K562 (cell line): ENCODE results near the gene ATIC. TPM values are rescaled to one million over a fixed set of nuclear protein-coding genes. Genes with fewer than 3 reads are reported as not detected.

ENCODE experiments used
- ATAC-seq: fragments of 200-7000 bp; cut with Tn5 transposase; 3 replicates; pipeline ENCODE4 v1.9.1; 2020; ENCODE audit warnings: moderate library complexity
- BruUV-seq: library from RNA; stranded (reverse); fragments of 400-500 nt; replicated peaks from 2 replicates; lab custom pipeline; 2021; lab: Mats Ljungman, UMichigan
- CTCF ChIA-PET: fragments of 300-600 bp; formaldehyde crosslinking; extraction: SDS; loops from one replicate; lab custom pipeline; 2021; ENCODE audit warnings: low intra/inter-chr PET ratio; lab: Yijun Ruan, JAX
- POLR2A ChIA-PET: fragments of 300-600, 350-650 bp; sonication (Branson Sonifier 250); formaldehyde crosslinking; extraction: SDS; loops from one replicate; lab custom pipeline; 2021; ENCODE audit warnings: antibody characterized with exemption, inconsistent platforms; lab: Yijun Ruan, JAX
- DNase-seq, 4 experiments: peaks; one replicate each; pipeline versions ENCODE4 v3.0.0 to v3.0.0-alpha.2; 2011 to 2018; ENCODE audit warnings: low spot score in 3 of 4, mixed read lengths in 3 of 4; ENCODE audit errors: extremely low read depth in 1 of 4
- FAIRE-seq: peaks from 2 replicates; lab custom pipeline; 2011; peaks lifted over from hg19 to GRCh38; lab: Jason Lieb, UNC
- H2AFZ ChIP-seq: 2 replicates; pipeline ENCODE4 v1.6.0; 2011; ENCODE audit warnings: low read depth, low read length, control low read depth, inconsistent platforms
- H3K27ac ChIP-seq: fragments of 200-600 bp; 3 replicates; pipeline ENCODE4 v1.8.0; 2011; ENCODE audit warnings: low read depth, mild to moderate bottlenecking, control low read depth, inconsistent platforms, low read length, moderate library complexity, mixed read lengths; ENCODE audit errors: extremely low read depth
- H3K27me3 ChIP-seq, 2 experiments: fragments of 300-600 bp in 1 of 2; 2 replicates in 1 of 2; 3 replicates in 1 of 2; pipeline versions ENCODE4 v1.6.0 to v1.8.0; 2011; ENCODE audit warnings: inconsistent platforms in 2 of 2, low read length in 2 of 2, mild to moderate bottlenecking in 1 of 2, mixed read lengths in 1 of 2, moderate library complexity in 1 of 2; ENCODE audit not compliant: control insufficient read depth in 2 of 2, insufficient read depth in 2 of 2
- H3K36me3 ChIP-seq: fragments of 300-600 bp; 3 replicates; pipeline ENCODE4 v1.8.0; 2011; ENCODE audit warnings: mild to moderate bottlenecking, low read length, inconsistent platforms; ENCODE audit not compliant: control insufficient read depth, insufficient read depth
- H3K4me1 ChIP-seq, 2 experiments: fragments of 200-600 bp in 1 of 2; replicated peaks in 1 of 2; 2 replicates in 1 of 2; 3 replicates in 1 of 2; pipeline versions ENCODE4 v1.5.1 to v1.8.0; 2011; ENCODE audit warnings: inconsistent platforms in 2 of 2, low read length in 2 of 2, mild to moderate bottlenecking in 1 of 2, mixed read lengths in 1 of 2, moderate library complexity in 1 of 2; ENCODE audit not compliant: control insufficient read depth in 2 of 2, insufficient read depth in 2 of 2
- H3K4me2 ChIP-seq: 2 replicates; pipeline ENCODE4 v1.6.1; 2011; ENCODE audit warnings: low read length, control low read depth, inconsistent platforms, mixed read lengths; ENCODE audit not compliant: insufficient read depth
- H3K4me3 ChIP-seq: fragments of 200-600 bp; sonication (generic), shearing (Covaris generic); 2 replicates; pipeline ENCODE4 v1.5.1; 2016; ENCODE audit warnings: control low read depth, inconsistent platforms
- H3K79me2 ChIP-seq: fragments of 200-600 bp; 3 replicates; pipeline ENCODE4 v1.8.0; 2011; ENCODE audit warnings: low read length, inconsistent platforms; ENCODE audit not compliant: control insufficient read depth, insufficient read depth
- H3K9ac ChIP-seq, 2 experiments: 2 replicates each; pipeline versions ENCODE4 v1.6.0 to v1.6.1; 2011; ENCODE audit warnings: low read depth in 2 of 2, low read length in 2 of 2, control low read depth in 1 of 2, inconsistent platforms in 1 of 2, mild to moderate bottlenecking in 1 of 2, mixed read lengths in 1 of 2; ENCODE audit not compliant: insufficient read depth in 1 of 2
- H3K9me1 ChIP-seq: one replicate; pipeline ENCODE4 v1.6.0; 2011; ENCODE audit warnings: inconsistent platforms, mild to moderate bottlenecking, low read length, moderate library complexity; ENCODE audit not compliant: control insufficient read depth, insufficient read depth
- H3K9me3 ChIP-seq: replicated peaks from 2 replicates; pipeline ENCODE4 v1.5.1; 2011; ENCODE audit warnings: low read depth, low read length, inconsistent platforms; ENCODE audit not compliant: control insufficient read depth, insufficient read depth
- H4K20me1 ChIP-seq: replicated peaks from 2 replicates; pipeline ENCODE4 v1.6.1; 2011; ENCODE audit warnings: low read length, inconsistent platforms, mixed read lengths; ENCODE audit not compliant: control insufficient read depth, insufficient read depth
- CEBPB ChIP-seq: fragments of 450-650 bp; IDR thresholded peaks from 2 replicates; pipeline ENCODE4 v1.6.1; 2016; ENCODE audit warnings: missing genetic modification characterization, missing compliant biosample characterization
- FOXJ2 ChIP-seq: fragments of 200-800 bp; sonication (Bioruptor generic); IDR thresholded peaks from 2 replicates; pipeline ENCODE4 v1.6.1; 2016; ENCODE audit warnings: missing genetic modification characterization, missing compliant biosample characterization
- L3MBTL2 ChIP-seq: fragments of 450-650 bp; IDR thresholded peaks from 2 replicates; pipeline ENCODE4 v1.6.1; 2016; ENCODE audit warnings: mild to moderate bottlenecking, moderate library complexity
- NR2C2 ChIP-seq, 2 experiments: fragments of 200-800 bp in 1 of 2; sonication (Bioruptor generic) in 1 of 2; sonication (generic) in 1 of 2; formaldehyde crosslinking in 1 of 2; IDR thresholded peaks; 2 replicates each; pipeline versions ENCODE4 v1.6.1 to v1.8.0; 2016 to 2022; ENCODE audit warnings: mild to moderate bottlenecking in 1 of 2, missing compliant biosample characterization in 1 of 2, missing genetic modification characterization in 1 of 2, missing genetic modification reagents in 1 of 2
- NR4A1 ChIP-seq, 2 experiments: fragments of 250-450 bp in 1 of 2; fragments of 450-650 bp in 1 of 2; sonication (Bioruptor Pico) in 1 of 2; IDR thresholded peaks; 2 replicates each; pipeline versions ENCODE4 v1.4.0 to v1.6.1; 2016 to 2020; ENCODE audit warnings: mild to moderate bottlenecking in 2 of 2, missing compliant biosample characterization in 1 of 2, missing genetic modification characterization in 1 of 2, moderate library complexity in 1 of 2
- PHF20 ChIP-seq: fragments of 450-650 bp; IDR thresholded peaks from 2 replicates; pipeline ENCODE4 v1.6.1; 2018; ENCODE audit not compliant: partially characterized antibody
- RFX1 ChIP-seq: fragments of 450-650 bp; IDR thresholded peaks from 2 replicates; pipeline ENCODE4 v1.6.1; 2016; ENCODE audit warnings: mild to moderate bottlenecking, moderate library complexity
- SETDB1 ChIP-seq: IDR thresholded peaks from one replicate; pipeline ENCODE4 v1.6.1; 2012; ENCODE audit warnings: low read length, control low read depth, inconsistent platforms
- SMARCA4 ChIP-seq: fragments of 450-650 bp; IDR thresholded peaks from 2 replicates; pipeline ENCODE4 v1.6.1; 2016
- SMARCB1 ChIP-seq: IDR thresholded peaks from 2 replicates; pipeline ENCODE4 v1.6.1; 2011; ENCODE audit warnings: improper control_type of control experiment, low read depth; ENCODE audit not compliant: insufficient read length
- ZNF41 ChIP-seq: fragments of 250-450 bp; sonication (Bioruptor Pico); conservative IDR thresholded peaks from 2 replicates; pipeline ENCODE4 v1.4.0; 2020; ENCODE audit warnings: mild to moderate bottlenecking
- ZNF436 ChIP-seq: fragments of 250-450, 450-650 bp; sonication (Bioruptor Pico); formaldehyde crosslinking; IDR thresholded peaks from 2 replicates; pipeline ENCODE4 v1.7.0; 2020; ENCODE audit warnings: mild to moderate bottlenecking
- ZNF780A ChIP-seq: fragments of 250-450 bp; sonication (Bioruptor Pico); IDR thresholded peaks from 2 replicates; pipeline ENCODE4 v1.5.0; 2021; ENCODE audit warnings: mild to moderate bottlenecking
- WGBS: fragments of 100-300 bp; shearing (Covaris generic); methylation state at CpG from one replicate; pipeline ENCODE4 v1.1.6; 2016; ENCODE audit warnings: low coverage, mixed read lengths; ENCODE audit not compliant: insufficient coverage; ENCODE audit errors: missing lambda C conversion rate; 5-methylcytosine and 5-hydroxymethylcytosine counted together
- in situ Hi-C: fragments of 300-500 bp; cut with MboI; formaldehyde crosslinking; loops from 4 replicates; pipeline ENCODE4 v1.15.0; 2018; ENCODE audit warnings: inconsistent platforms, mixed read lengths
- intact Hi-C: fragments of 100-400 bp; cut with micrococcal nuclease; formaldehyde crosslinking; loops from 2 replicates; pipeline ENCODE4 v1.14.2; 2022
- polyA plus RNA-seq, 8 experiments: library from polyadenylated mRNA; depleted of rRNA in 4 of 8; stranded (reverse) in 5 of 8; unstranded in 3 of 8; fragments of >200 nt; fragmentation: Nextera tagmentation in 2 of 8; fragmentation: Illumina TruSeq in 1 of 8; extraction: Ambion mirVana in 2 of 8; extraction: Trizol in 1 of 8; gene quantifications; 2 replicates each; pipeline versions ENCODE4 v1.2.1 to v1.2.3, GENCODE V29; 2011 to 2014; ENCODE audit warnings: inconsistent platforms in 1 of 8, missing spikeins in 1 of 8
- total RNA-seq, 7 experiments: library from RNA; depleted of rRNA in 6 of 7; stranded (reverse); fragments of >200 nt in 6 of 7; fragmentation: Illumina TruSeq in 2 of 7; extraction: Trizol in 2 of 7; gene quantifications; 2 replicates each; pipeline versions ENCODE4 v1.2.1 to v1.2.3, GENCODE V29; 2011 to 2021; ENCODE audit warnings: low replicate concordance in 1 of 7
- TF ChIP-seq, protein P1 (sequence below), 2 experiments: IDR thresholded peaks; 2 replicates each; pipeline ENCODE4 v1.6.1; 2011; ENCODE audit warnings: borderline replicate concordance in 1 of 2, control low read depth in 1 of 2, low read depth in 1 of 2, low read length in 1 of 2, mild to moderate bottlenecking in 1 of 2, mixed read lengths in 1 of 2, moderate library complexity in 1 of 2; ENCODE audit not compliant: insufficient read depth in 1 of 2, insufficient read length in 1 of 2, poor library complexity in 1 of 2, severe bottlenecking in 1 of 2; ENCODE audit errors: extremely low read depth in 1 of 2
- TF ChIP-seq, protein P2 (sequence below): fragments of 250-450 bp; sonication (Bioruptor Pico); IDR thresholded peaks from 2 replicates; pipeline ENCODE4 v1.8.0; 2022; ENCODE audit warnings: moderate library complexity, mild to moderate bottlenecking, inconsistent platforms
- TF ChIP-seq, protein P3 (sequence below): fragments of 250-450 bp; sonication (Bioruptor Pico); IDR thresholded peaks from 2 replicates; pipeline ENCODE4 v1.9.0; 2021; ENCODE audit warnings: mild to moderate bottlenecking, inconsistent platforms
- TF ChIP-seq, protein P4 (sequence below): fragments of 450-650 bp; formaldehyde crosslinking; IDR thresholded peaks from 2 replicates; pipeline ENCODE4 v1.4.0; 2020; ENCODE audit warnings: mild to moderate bottlenecking

The ATIC gene
- total and polyA plus RNA-seq, 9 of the 15 experiments (the other 6 are each of a cell fraction or from before 2014, with no cell fraction given) = 45.6 to 480 (median 212) TPM

DNA sequence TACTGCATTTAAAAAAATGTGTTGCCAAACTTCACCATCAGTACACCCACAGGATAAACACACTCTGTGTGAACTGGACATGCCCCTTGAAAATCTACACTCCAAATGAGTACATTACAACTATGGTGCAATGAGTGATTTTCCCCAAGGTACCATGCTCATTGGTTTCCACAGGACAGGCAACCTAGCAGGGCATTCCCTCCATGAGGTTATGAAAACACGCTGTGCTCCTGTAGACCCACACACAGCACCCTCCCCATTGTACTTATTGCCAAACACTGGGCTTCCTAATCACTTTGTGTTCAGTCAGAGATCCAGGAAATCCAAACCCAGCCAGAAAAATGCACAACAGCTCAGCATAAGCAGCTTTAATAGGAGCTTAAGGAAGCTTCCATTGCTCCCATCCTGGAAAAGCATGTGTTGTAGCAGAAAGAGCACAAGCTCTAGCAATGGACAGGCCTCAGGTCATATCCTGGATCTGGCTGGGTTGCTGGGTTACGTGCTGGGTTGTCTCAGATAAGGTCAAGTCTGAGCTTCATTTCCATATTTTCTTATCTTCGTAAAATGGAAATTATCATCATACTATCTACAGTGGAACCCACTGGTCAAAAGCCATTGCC, 20.8 kb upstream of the ATIC start:
- H2AFZ ChIP-seq = peak overlapping the region; percentile 96
- ATAC-seq (peak; percentile 37), DNase-seq (peak in 2 of 4 experiments; percentile 35 to 54), FAIRE-seq (peak; percentile 60)
- H3K79me2 ChIP-seq = no peaks in the 10 kb centered on the region
- intact Hi-C loops = no loop called here
- in situ Hi-C loops = no loop called here
- POLR2A ChIA-PET = interaction anchor here (0.8 to 0.9 kb wide), 2 partner anchors 15 to 22 kb away, joined by 3 to 4 read pairs; no protein-coding TSS in a partner anchor
- peak overlapping the region; percentile 60 for H3K4me2 ChIP-seq
- no peak overlapping the region for H3K4me3 ChIP-seq
- H3K36me3 ChIP-seq = no peaks in the 10 kb centered on the region
- no peaks in the 10 kb centered on the region for H4K20me1 ChIP-seq
- no peaks in the 10 kb centered on the region for H3K9me3 ChIP-seq
- H3K27ac ChIP-seq = peak overlapping the region; percentile 78
- peaks cover 19 to 45% of the 10 kb centered on the region in 2 experiments; a peak in 4 of 5 replicates for H3K4me1 ChIP-seq
- CTCF ChIA-PET = no interaction called here
- H3K9ac ChIP-seq = peak overlapping the region; percentile 43 to 78; a peak in 3 of 4 replicates
- 17% methylated on average over 2 of the region's 3 CpGs for WGBS
- H3K27me3 ChIP-seq = no peaks in the 10 kb centered on the region
- no peaks in the 10 kb centered on the region for H3K9me1 ChIP-seq
- BruUV-seq = no TSS peak
- TF ChIP-seq SMARCB1 (no peak), ZNF41 (no peak), PHF20 (no peak), CEBPB (tag) (peak; percentile 32; the same call in 1 of the 2 replicates), NR2C2 (CRISPR knock-in tag; IDR thresholded peaks at IDR 0.05) (no peak), NR2C2 (tag; IDR thresholded peaks at IDR 0.05) (peak; percentile 40; the same call in 1 of the 2 replicates), NR4A1 (CRISPR knock-in tag; IDR thresholded peaks at IDR 0.05) (no peak), NR4A1 (tag; IDR thresholded peaks at IDR 0.05) (peak; percentile 61; the same call in 1 of the 2 replicates), SETDB1 (no peak), RFX1 (peak; percentile 53), ZNF780A (no peak), SMARCA4 (0 out of 2 replicates have a peak, but pooled peaks have one; percentile 18), ZNF436 (CRISPR knock-in tag) (no peak), L3MBTL2 (peak; percentile 53; the same call in 1 of the 2 replicates), FOXJ2 (tag) (0 out of 2 replicates have a peak, but pooled peaks have one; percentile 43)
- TF ChIP-seq, protein P1, sequence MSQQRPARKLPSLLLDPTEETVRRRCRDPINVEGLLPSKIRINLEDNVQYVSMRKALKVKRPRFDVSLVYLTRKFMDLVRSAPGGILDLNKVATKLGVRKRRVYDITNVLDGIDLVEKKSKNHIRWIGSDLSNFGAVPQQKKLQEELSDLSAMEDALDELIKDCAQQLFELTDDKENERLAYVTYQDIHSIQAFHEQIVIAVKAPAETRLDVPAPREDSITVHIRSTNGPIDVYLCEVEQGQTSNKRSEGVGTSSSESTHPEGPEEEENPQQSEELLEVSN (IDR thresholded peaks at IDR 0.05; ENCODE audit: borderline replicate concordance in 1 of 2, extremely low read depth in 1 of 2, insufficient read depth in 1 of 2, insufficient read length in 1 of 2, low read depth in 1 of 2, low read length in 1 of 2, poor library complexity in 1 of 2, severe bottlenecking in 1 of 2) = peak in 1 of 2 experiments; percentile 15
- TF ChIP-seq, protein P2, sequence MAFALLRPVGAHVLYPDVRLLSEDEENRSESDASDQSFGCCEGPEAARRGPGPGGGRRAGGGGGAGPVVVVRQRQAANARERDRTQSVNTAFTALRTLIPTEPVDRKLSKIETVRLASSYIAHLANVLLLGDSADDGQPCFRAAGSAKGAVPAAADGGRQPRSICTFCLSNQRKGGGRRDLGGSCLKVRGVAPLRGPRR (CRISPR knock-in tag) = no peak
- TF ChIP-seq, protein P3, sequence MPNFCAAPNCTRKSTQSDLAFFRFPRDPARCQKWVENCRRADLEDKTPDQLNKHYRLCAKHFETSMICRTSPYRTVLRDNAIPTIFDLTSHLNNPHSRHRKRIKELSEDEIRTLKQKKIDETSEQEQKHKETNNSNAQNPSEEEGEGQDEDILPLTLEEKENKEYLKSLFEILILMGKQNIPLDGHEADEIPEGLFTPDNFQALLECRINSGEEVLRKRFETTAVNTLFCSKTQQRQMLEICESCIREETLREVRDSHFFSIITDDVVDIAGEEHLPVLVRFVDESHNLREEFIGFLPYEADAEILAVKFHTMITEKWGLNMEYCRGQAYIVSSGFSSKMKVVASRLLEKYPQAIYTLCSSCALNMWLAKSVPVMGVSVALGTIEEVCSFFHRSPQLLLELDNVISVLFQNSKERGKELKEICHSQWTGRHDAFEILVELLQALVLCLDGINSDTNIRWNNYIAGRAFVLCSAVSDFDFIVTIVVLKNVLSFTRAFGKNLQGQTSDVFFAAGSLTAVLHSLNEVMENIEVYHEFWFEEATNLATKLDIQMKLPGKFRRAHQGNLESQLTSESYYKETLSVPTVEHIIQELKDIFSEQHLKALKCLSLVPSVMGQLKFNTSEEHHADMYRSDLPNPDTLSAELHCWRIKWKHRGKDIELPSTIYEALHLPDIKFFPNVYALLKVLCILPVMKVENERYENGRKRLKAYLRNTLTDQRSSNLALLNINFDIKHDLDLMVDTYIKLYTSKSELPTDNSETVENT (CRISPR knock-in tag) = no peak
- TF ChIP-seq, protein P4, sequence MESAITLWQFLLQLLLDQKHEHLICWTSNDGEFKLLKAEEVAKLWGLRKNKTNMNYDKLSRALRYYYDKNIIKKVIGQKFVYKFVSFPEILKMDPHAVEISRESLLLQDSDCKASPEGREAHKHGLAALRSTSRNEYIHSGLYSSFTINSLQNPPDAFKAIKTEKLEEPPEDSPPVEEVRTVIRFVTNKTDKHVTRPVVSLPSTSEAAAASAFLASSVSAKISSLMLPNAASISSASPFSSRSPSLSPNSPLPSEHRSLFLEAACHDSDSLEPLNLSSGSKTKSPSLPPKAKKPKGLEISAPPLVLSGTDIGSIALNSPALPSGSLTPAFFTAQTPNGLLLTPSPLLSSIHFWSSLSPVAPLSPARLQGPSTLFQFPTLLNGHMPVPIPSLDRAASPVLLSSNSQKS (CRISPR knock-in tag) = no peak
